Panc1 (cell line): ENCODE results near the gene SUMF1. TPM values are rescaled to one million over a fixed set of nuclear protein-coding genes. Genes with fewer than 3 reads are reported as not detected.

ENCODE experiments used
- ATAC-seq: fragments of 200-7000 bp; cut with Tn5 transposase; 2 replicates; pipeline ENCODE4 v1.9.1; 2020; ENCODE audit warnings: mild to moderate bottlenecking, moderate library complexity
- BruUV-seq: library from RNA; stranded (reverse); fragments of 400-500 nt; replicated peaks from 2 replicates; lab custom pipeline; 2021; lab: Mats Ljungman, UMichigan
- CTCF ChIA-PET: fragments of 300-600 bp; sonication (Branson Sonifier 250); formaldehyde crosslinking; loops from one replicate; lab custom pipeline; 2022; ENCODE audit warnings: antibody characterized with exemption; lab: Charles Lee
- POLR2A ChIA-PET: fragments of 300-600 bp; sonication (Branson Sonifier 250); formaldehyde crosslinking; loops from one replicate; lab custom pipeline; 2022; ENCODE audit warnings: antibody characterized with exemption; lab: Charles Lee
- DNase-seq: peaks from one replicate; pipeline ENCODE4 v3.0.0-alpha.2; 2010; ENCODE audit warnings: low read depth, low spot score
- H3K27ac ChIP-seq: 2 replicates; pipeline ENCODE4 v1.5.1; 2011; ENCODE audit warnings: mild to moderate bottlenecking, low read length, inconsistent platforms
- H3K27me3 ChIP-seq: fragments of 200-500 bp; sonication (Bioruptor generic); 2 replicates; pipeline ENCODE4 v1.6.0; 2014; ENCODE audit warnings: low read length, inconsistent platforms; ENCODE audit not compliant: control insufficient read depth, insufficient read depth
- H3K36me3 ChIP-seq: fragments of 200-500 bp; sonication (Bioruptor generic); 2 replicates; pipeline ENCODE4 v1.5.1; 2014; ENCODE audit warnings: inconsistent platforms, mild to moderate bottlenecking, low read length, moderate library complexity; ENCODE audit not compliant: control insufficient read depth, insufficient read depth
- H3K4me1 ChIP-seq: 2 replicates; pipeline ENCODE4 v1.5.1; 2011; ENCODE audit warnings: inconsistent platforms, mild to moderate bottlenecking, low read length, moderate library complexity; ENCODE audit not compliant: control insufficient read depth, insufficient read depth
- H3K4me3 ChIP-seq, 2 experiments: 2 replicates each; pipeline ENCODE4 v1.5.1; 2011 to 2012; ENCODE audit warnings: low read depth in 2 of 2, low read length in 2 of 2, mild to moderate bottlenecking in 2 of 2, inconsistent platforms in 1 of 2, moderate library complexity in 1 of 2
- H3K9me3 ChIP-seq: fragments of 200-500 bp; sonication (Bioruptor generic); 2 replicates; pipeline ENCODE4 v1.5.1; 2014; ENCODE audit warnings: low read depth, mild to moderate bottlenecking, inconsistent platforms, low read length, moderate library complexity; ENCODE audit not compliant: control insufficient read depth, insufficient read depth
- CTCF ChIP-seq: fragments of 450-650 bp; IDR thresholded peaks from 2 replicates; pipeline ENCODE4 v1.5.1; 2017; ENCODE audit warnings: mild to moderate bottlenecking
- POLR2AphosphoS5 ChIP-seq: IDR thresholded peaks from 2 replicates; pipeline ENCODE4 v1.6.1; 2012; ENCODE audit warnings: mild to moderate bottlenecking, low read depth, low read length, moderate library complexity
- REST ChIP-seq, 2 experiments: IDR thresholded peaks; 2 replicates each; pipeline ENCODE4 v1.6.1; 2011 to 2012; ENCODE audit warnings: low read depth in 2 of 2, control low read depth in 1 of 2, low read length in 1 of 2, mild to moderate bottlenecking in 1 of 2, moderate library complexity in 1 of 2; ENCODE audit not compliant: insufficient read depth in 1 of 2
- SIN3A ChIP-seq: IDR thresholded peaks from 2 replicates; pipeline ENCODE4 v1.6.1; 2012; ENCODE audit warnings: low read depth, mild to moderate bottlenecking, low read length, moderate library complexity, borderline replicate concordance; ENCODE audit not compliant: insufficient read depth
- TCF7L2 ChIP-seq: IDR thresholded peaks from 2 replicates; pipeline ENCODE4 v1.6.1; 2011; ENCODE audit warnings: mild to moderate bottlenecking, low read depth, low read length, inconsistent platforms
- in situ Hi-C: cut with HindIII; loops from 2 replicates; pipeline ENCODE4 v1.10.0; 2016; ENCODE audit warnings: low sequenced_read_pairs, low pct_unique_long_range_greater_than_20kb
- intact Hi-C: fragments of 100-400 bp; cut with micrococcal nuclease; formaldehyde crosslinking; loops from one replicate; pipeline ENCODE4 v1.10.0; 2022; ENCODE audit not compliant: unreplicated experiment
- total RNA-seq: library from RNA; stranded (reverse); gene quantifications from one replicate; pipeline ENCODE4 v1.2.1, GENCODE V29; 2021; ENCODE audit not compliant: unreplicated experiment

SUMF1 gene
- total RNA-seq, 1 experiment from 2014 or later = 15.5 TPM

DNA sequence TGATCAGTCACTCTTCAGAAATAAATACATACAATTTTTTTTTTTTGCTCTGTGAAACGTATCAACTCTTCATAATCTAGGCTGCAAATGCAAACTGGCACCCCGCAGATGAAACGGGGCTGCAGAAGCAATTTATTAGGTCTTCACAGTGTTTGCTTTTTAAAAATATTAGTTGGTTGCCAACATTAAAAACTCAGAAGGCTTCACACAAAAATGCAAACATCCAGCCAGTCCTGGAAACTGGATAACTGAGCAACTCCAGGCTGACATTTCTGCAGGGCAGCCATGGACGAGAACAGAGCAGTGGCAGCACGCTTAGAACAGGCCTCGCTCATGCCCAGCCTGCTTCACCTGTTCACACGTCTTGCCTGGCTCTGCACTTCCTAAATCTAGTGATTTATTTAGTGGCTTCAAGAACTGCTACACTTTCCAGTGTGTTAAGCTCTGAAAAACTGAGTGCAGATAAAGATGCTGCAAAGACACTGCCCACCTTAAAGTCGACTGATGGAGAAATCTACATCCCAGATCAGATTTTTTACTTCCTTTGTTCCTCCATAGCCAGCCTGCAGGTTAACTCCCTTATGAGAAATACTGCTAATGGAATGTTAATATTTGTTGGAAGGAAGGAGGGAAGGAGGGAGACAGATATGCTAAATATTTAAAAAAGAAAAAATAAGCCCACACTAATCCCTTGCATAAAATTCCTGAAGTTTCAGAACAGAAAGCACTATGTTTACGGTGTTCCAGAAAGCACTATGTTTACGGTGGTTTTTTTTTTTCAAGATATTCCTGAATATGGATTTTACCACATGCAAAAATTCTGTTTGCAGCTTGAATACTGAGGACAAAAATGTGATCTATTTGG lies 110.3 kb downstream of the SUMF1 start:
- POLR2A ChIA-PET = no interaction called here
- Histone ChIP-seq H3K27me3 (no peaks in the 10 kb centered on the region), H3K4me1 (no peaks in the 10 kb centered on the region), H3K36me3 (no peaks in the 10 kb centered on the region), H3K9me3 (no peaks in the 10 kb centered on the region), H3K27ac (no peak overlapping the region), H3K4me3 (no peak overlapping the region)
- DNase-seq = no peak
- ATAC-seq = no peak
- TF ChIP-seq POLR2AphosphoS5 = no peak
- no peak for TF ChIP-seq CTCF
- no peak for TF ChIP-seq SIN3A
- no peak for TF ChIP-seq TCF7L2
- TF ChIP-seq REST (IDR thresholded peaks at IDR 0.05; ENCODE audit: insufficient read depth in 1 of 2, low read depth in 2 of 2, low read length in 1 of 2) = no peak
- no TSS peak for BruUV-seq
- in situ Hi-C loops = no loop called here
- CTCF ChIA-PET = no interaction called here
- intact Hi-C loops = no loop called here

DNA sequence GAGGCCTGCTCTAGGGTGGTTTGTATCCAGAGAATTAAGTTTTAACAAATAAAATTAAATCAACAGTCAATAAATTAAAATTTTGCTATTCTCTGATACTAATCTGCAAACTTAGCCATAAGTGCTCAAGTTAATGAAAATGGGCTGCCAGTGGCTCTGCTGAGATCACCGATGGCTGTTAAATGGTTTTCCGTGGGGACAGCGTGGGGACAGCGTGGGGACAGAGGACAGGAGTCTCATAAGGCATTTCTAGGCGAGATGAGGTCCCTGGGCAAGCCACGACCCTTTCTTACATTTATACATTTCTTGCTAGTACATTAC lies 110.9 kb downstream of the SUMF1 start:
- ATAC-seq (no peak), DNase-seq (no peak)
- H3K4me3 ChIP-seq = no peak overlapping the region
- no TSS peak for BruUV-seq
- no peaks in the 10 kb centered on the region for H3K4me1 ChIP-seq
- no peak overlapping the region for H3K27ac ChIP-seq
- no peaks in the 10 kb centered on the region for H3K36me3 ChIP-seq
- ChIA-PET CTCF (no interaction called here), POLR2A (no interaction called here)
- in situ Hi-C loops = no loop called here
- H3K9me3 ChIP-seq = no peaks in the 10 kb centered on the region
- TF ChIP-seq POLR2AphosphoS5 = no peak
- no peaks in the 10 kb centered on the region for H3K27me3 ChIP-seq
- intact Hi-C loops = no loop called here
